Osteocyte (in vitro differentiated cells): ENCODE measurements around the gene CCAR1. TPM values are rescaled to one million over a fixed set of nuclear protein-coding genes. Genes with fewer than 3 reads are reported as not detected.

Experiments
- DNase-seq: peaks from one replicate; pipeline ENCODE4 v3.0.0; 2021; ENCODE audit warnings: mixed read lengths; ENCODE audit not compliant: unreplicated experiment; ENCODE audit errors: extremely low spot score
- H3K27ac Mint-ChIP-seq: one replicate; pipeline ENCODE4 v1.8.0; 2021; ENCODE audit warnings: mild to moderate bottlenecking, mixed read lengths; ENCODE audit not compliant: unreplicated experiment
- H3K27me3 Mint-ChIP-seq: one replicate; pipeline ENCODE4 v1.8.0; 2021; ENCODE audit warnings: mixed read lengths; ENCODE audit not compliant: unreplicated experiment
- H3K36me3 Mint-ChIP-seq: one replicate; pipeline ENCODE4 v1.8.0; 2021; ENCODE audit warnings: mixed read lengths; ENCODE audit not compliant: unreplicated experiment
- H3K4me1 Mint-ChIP-seq: one replicate; pipeline ENCODE4 v1.8.0; 2021; ENCODE audit warnings: mixed read lengths; ENCODE audit not compliant: unreplicated experiment
- H3K4me3 Mint-ChIP-seq: one replicate; pipeline ENCODE4 v1.8.0; 2021; ENCODE audit warnings: mild to moderate bottlenecking, moderate library complexity, mixed read lengths; ENCODE audit not compliant: unreplicated experiment
- H3K9me3 Mint-ChIP-seq: one replicate; pipeline ENCODE4 v1.8.0; 2021; ENCODE audit warnings: mixed read lengths; ENCODE audit not compliant: unreplicated experiment
- long read RNA-seq: library from polyadenylated mRNA; unstranded; transcript quantifications from one replicate; pipeline ENCODE4 v2.0.0, GENCODE V29; 2021
- total RNA-seq: library from RNA; stranded (reverse); gene quantifications from 2 replicates; pipeline ENCODE4 v1.2.1, GENCODE V29; 2021
- TF ChIP-seq, protein P1 (sequence below): fragments of 200-600 bp; sonication (generic); IDR thresholded peaks from 2 replicates; pipeline ENCODE4 v1.5.0; 2021; ENCODE audit warnings: antibody characterized with exemption, mild to moderate bottlenecking, moderate library complexity

CCAR1 gene, protein sequence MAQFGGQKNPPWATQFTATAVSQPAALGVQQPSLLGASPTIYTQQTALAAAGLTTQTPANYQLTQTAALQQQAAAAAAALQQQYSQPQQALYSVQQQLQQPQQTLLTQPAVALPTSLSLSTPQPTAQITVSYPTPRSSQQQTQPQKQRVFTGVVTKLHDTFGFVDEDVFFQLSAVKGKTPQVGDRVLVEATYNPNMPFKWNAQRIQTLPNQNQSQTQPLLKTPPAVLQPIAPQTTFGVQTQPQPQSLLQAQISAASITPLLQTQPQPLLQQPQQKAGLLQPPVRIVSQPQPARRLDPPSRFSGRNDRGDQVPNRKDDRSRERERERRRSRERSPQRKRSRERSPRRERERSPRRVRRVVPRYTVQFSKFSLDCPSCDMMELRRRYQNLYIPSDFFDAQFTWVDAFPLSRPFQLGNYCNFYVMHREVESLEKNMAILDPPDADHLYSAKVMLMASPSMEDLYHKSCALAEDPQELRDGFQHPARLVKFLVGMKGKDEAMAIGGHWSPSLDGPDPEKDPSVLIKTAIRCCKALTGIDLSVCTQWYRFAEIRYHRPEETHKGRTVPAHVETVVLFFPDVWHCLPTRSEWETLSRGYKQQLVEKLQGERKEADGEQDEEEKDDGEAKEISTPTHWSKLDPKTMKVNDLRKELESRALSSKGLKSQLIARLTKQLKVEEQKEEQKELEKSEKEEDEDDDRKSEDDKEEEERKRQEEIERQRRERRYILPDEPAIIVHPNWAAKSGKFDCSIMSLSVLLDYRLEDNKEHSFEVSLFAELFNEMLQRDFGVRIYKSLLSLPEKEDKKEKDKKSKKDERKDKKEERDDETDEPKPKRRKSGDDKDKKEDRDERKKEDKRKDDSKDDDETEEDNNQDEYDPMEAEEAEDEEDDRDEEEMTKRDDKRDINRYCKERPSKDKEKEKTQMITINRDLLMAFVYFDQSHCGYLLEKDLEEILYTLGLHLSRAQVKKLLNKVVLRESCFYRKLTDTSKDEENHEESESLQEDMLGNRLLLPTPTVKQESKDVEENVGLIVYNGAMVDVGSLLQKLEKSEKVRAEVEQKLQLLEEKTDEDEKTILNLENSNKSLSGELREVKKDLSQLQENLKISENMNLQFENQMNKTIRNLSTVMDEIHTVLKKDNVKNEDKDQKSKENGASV
- 72.2 and 75.9 TPM in 2 replicates for total RNA-seq
- long read RNA-seq, transcript CCAR1-213 (17 exons, 2,432 nt), result major isoform, 10 of 326 reads
- long read RNA-seq, partial matches to known transcripts, result 259 of 326 reads
- long read RNA-seq, other reads (novel, unspliced or antisense), result 57 of 326 reads

DNA sequence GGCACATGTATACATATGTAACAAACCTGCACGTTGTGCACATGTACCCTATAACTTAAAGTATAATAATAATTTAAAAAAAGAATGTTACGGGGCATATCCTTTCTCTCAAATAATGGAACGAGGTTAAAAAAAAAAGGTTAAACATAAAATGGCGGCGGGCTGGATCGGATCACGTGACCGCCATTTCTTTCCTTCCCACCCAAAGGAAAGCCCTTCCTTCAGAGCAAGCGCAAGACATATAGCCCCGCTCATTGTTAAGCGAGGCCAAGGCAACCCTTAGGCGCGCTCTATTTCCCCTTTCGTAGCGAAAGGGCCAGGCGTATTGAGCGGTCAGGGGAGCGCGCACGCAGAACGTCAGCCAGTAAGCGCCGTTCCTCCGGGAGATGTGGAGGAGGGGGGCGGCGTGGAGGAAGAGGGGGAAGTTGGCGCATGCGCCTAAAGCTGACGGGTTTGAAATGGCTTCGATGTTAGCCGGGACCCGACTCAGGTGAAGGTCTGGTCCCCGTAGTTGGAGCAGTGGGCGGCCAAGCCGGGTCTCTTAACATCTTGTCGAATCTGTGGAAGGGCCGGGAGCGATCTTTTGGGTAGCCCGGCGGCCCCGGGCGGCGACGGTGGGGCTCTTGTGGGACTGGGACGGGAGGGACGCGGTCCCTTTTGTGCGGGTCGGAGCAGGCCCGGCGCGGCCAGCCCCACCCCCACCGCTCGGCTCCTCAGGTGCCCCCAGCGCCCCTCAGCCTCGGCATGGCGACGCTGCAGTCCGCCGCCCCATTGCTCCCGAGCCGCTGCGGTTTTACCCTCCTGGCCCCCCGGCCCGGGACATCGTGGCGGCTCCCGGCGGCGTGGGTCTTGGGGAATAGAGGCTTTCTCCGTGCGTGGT is at the start of gene CCAR1:
Gene CCAR1, plus strand, starts transcription at position 447 of the 880 bp plus-strand sequence. CDS start 1,266 bp downstream, outside the sequence.
- H3K27ac Mint-ChIP-seq, result peak within 1 kb of the TSS; percentile 98
- TF ChIP-seq, protein P1, sequence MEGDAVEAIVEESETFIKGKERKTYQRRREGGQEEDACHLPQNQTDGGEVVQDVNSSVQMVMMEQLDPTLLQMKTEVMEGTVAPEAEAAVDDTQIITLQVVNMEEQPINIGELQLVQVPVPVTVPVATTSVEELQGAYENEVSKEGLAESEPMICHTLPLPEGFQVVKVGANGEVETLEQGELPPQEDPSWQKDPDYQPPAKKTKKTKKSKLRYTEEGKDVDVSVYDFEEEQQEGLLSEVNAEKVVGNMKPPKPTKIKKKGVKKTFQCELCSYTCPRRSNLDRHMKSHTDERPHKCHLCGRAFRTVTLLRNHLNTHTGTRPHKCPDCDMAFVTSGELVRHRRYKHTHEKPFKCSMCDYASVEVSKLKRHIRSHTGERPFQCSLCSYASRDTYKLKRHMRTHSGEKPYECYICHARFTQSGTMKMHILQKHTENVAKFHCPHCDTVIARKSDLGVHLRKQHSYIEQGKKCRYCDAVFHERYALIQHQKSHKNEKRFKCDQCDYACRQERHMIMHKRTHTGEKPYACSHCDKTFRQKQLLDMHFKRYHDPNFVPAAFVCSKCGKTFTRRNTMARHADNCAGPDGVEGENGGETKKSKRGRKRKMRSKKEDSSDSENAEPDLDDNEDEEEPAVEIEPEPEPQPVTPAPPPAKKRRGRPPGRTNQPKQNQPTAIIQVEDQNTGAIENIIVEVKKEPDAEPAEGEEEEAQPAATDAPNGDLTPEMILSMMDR, result no peak
- H3K9me3 Mint-ChIP-seq, result no peaks in the 10 kb centered on the region
- H3K36me3 Mint-ChIP-seq, result peaks cover 14% of the 10 kb centered on the region
- DNase-seq, result peak; percentile 99
- peak within 1 kb of the TSS; percentile 98 for H3K4me3 Mint-ChIP-seq
- peaks cover 12% of the 10 kb centered on the region for H3K4me1 Mint-ChIP-seq
- H3K27me3 Mint-ChIP-seq, result no peaks in the 10 kb centered on the region

GRCh38 chr10:68684413-68684812 is 36.6 kb upstream of the CCAR1 start:
- no peak overlapping the region for H3K4me3 Mint-ChIP-seq
- H3K27ac Mint-ChIP-seq, result no peak overlapping the region
- H3K9me3 Mint-ChIP-seq, result no peaks in the 10 kb centered on the region
- H3K4me1 Mint-ChIP-seq, result no peaks in the 10 kb centered on the region
- peaks cover 52% of the 10 kb centered on the region for H3K36me3 Mint-ChIP-seq
- DNase-seq, result no peak
- TF ChIP-seq, protein P1, result no peak
- H3K27me3 Mint-ChIP-seq, result no peaks in the 10 kb centered on the region

DNA sequence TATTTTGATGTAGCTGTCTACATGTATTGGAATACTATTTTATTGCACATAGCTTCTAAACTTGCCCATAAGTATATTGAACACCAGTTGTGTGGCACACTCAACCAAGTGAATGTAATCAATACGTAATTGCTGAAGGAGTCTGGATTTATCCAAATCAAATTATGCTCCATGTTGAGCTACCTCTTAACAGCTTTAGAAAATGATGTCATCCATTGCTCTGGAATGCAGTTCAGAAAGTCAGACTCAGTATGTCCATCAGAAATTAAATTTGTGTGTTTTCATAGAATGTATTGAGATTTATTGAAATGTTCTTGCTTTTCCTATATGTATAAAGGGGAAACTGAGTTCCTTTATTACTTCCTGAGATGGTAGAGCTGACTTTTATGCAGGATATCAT is 25.0 kb upstream of the CCAR1 start:
- H3K9me3 Mint-ChIP-seq, result no peaks in the 10 kb centered on the region
- DNase-seq, result no peak
- TF ChIP-seq, protein P1, result no peak
- H3K27me3 Mint-ChIP-seq, result no peaks in the 10 kb centered on the region
- H3K4me3 Mint-ChIP-seq, result no peak overlapping the region
- no peak overlapping the region for H3K27ac Mint-ChIP-seq
- H3K4me1 Mint-ChIP-seq, result peaks cover 8% of the 10 kb centered on the region
- H3K36me3 Mint-ChIP-seq, result peaks cover 22% of the 10 kb centered on the region

DNA sequence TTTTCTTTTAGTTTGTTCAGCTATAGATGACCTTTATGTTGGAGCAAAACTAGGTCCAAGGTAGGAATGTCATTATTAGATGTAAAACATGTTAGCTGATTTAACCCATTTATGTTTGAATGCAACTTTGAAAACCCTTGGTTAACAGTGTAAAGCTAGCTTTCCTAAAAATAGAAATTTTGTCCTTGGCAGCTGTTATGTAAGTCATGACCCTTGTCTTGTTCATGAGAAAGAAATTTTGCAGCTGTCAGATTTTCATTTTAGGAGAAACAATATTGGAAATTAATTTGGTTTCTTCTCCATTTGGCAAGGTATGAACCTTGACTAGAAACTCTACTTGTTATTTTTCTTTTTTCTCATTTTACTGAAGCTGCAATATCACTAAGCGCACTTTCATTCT is 23.9 kb upstream of the CCAR1 start:
- DNase-seq, result no peak
- no peaks in the 10 kb centered on the region for H3K27me3 Mint-ChIP-seq
- H3K36me3 Mint-ChIP-seq, result peaks cover 13% of the 10 kb centered on the region
- H3K27ac Mint-ChIP-seq, result no peak overlapping the region
- H3K9me3 Mint-ChIP-seq, result no peaks in the 10 kb centered on the region
- TF ChIP-seq, protein P1, result no peak
- no peak overlapping the region for H3K4me3 Mint-ChIP-seq
- H3K4me1 Mint-ChIP-seq, result peaks cover 8% of the 10 kb centered on the region
